Stimulated activated CD4-positive, alpha-beta T cell treated with anti-CD3 and anti-CD28 coated beads, TNF-alpha, amount 100 ng/mL, for 24 hours (primary cell): Measurements from ENCODE around the gene TMEM181.
"Not testable (repeated sequence)": the region's sequence is repeated elsewhere in the genome, so short reads cannot be mapped to it uniquely, and the experiment has no call there.

Source experiments
- DNase-seq, 3 experiments: peaks; one replicate each; pipeline ENCODE4 v3.0.0-alpha.2; 2020; ENCODE audit warnings: low read depth in 3 of 3

The TMEM181 gene

GRCh38 chr6:158638324-158638854 lies 78.5 kb downstream of the TMEM181 start:
- DNase-seq, result no peak

DNA sequence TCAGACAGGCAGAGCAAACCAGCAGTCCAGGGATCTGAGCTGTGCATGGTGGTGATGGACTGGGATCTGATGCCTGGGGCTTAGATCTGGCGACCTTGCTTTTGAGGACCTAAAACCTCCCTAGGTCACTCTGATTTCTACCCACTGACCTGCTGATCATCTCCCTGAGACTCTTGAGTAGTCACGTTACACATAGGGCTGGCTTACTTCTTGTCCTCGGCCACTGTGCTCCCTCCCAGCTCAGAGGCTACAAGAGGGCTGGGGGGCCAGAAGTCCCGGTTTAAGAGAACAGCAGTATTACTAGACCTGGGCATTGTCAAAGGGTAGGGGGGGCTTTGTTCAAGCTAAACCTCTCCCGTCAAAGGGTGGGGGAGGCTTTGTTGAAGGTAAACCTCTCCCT lies 79.2 kb downstream of the TMEM181 start:
- DNase-seq, result no peak

GRCh38 chr6:158640519-158640918 lies 80.6 kb downstream of the TMEM181 start:
- no peak for DNase-seq

DNA sequence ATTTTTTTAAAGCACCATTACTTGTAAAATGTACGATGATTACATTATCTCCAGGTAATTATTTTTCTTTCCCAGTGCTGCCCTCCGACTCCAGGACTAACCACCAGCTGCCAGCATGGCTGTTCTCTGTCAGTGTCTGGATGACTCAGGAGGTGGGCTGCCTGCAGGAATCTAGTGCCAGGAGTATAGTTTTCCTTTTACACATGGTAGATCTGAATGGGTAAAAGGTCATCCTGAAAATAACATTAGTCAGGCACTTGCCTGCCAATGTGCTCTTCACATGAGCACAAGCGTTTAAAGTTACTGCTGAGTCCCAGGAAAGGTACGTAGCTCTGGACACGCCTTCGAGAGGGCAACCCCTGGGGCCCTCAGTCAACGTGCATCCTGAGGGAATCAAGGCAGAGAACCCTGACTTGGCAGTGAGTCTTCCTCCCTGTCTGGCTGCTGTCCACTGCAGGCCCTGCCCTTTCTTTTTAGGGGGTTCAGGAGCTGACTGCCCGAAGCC lies 82.3 kb downstream of the TMEM181 start:
- no peak for DNase-seq

- DNase-seq, result no peak
Measured at GRCh38 chr6:158643836-158644230, 83.9 kb downstream of the TMEM181 start.

DNA sequence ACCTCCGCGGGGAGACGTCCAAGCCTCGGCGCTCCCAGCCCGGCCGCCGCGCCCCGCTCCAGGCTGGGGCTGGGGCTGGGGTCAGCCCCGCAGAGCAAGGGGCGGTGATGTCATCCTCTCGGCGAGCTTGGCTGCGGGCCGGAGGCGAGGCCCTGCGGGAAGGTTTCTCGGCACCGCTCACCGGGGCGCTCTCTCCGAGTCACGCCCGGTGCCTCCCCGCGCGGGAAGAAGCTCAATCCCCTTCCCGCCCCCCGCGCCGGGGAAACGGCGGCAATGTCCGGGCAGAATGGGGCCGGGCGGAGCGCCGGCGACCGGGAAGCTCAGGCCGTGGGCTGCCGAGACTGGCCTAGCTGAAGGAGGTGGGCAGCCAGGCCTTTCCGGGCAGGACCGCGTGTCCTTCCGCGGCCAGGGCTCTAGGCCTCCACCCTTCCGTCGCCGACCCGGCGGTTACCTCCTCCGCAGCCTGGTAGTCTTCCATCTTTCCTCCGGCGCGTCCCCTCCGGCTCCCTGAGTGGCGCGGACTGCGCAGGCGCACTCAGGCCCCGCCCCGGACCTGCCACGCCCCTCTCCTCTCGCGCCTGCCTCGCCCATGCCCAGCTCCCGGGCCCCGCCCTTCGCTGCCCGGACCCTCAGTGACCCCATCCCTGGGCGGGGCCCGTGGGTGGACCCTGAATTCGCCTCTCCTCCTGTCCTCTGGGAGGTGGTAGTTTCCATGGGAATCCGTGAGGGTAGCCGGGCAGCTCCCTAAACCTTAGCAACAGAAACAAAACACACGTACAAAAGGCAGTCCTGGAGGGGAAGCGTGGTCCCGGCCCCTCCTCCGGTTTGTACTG lies 84.6 kb downstream of the TMEM181 start, which contains the start of gene DYNLT1:
DYNLT1 (minus strand) TSS at position 513 of the 833 bp plus-strand sequence; CDS start at position 478, 35 bp downstream.
- DNase-seq, result peak; percentile 81 to 90 (median 87)

DNA sequence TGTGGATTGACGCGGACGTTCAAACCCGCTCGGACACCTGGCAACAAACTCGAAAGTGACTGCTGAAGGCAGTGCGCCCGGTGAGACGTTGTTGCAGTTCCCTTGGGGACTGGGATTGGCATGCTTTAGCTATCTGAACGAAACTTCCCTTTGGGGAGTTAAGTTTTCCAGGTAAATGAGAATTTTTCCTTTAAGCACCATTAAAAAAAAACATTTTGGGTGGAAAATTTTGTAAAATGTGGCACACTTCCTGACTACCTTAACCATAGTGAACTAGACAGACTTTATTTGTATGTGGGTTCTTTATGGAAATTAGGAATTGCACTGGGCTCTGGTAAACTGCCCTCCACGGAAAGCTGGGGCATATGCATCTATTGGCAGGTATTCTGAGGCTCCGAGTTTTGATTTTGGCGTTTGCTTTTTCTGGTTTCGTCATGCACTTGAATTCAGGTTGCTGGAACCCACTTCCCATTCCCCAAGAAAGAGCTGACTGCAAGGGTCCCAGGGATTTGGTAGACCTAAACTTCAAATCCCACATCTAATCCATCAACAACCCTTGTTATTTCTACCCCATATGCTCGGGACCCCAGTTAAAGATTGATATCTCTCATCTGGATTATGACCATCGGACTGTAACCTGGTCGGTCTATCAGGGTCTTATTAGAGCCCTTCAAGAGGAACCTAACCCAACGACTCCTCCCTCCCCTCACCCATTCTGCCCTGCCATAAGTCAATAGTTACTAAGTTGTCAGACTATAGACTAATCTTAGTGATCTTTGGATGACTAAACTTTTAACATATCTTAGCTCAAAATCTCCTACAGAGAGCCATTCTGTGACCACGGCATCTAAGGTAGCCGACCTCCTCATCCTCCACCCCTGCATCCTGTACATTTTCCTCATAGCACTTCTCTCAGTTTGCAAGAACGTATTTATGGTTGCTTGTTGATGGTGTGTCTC lies 85.5 kb downstream of the TMEM181 start:
- DNase-seq, result no peak

DNA sequence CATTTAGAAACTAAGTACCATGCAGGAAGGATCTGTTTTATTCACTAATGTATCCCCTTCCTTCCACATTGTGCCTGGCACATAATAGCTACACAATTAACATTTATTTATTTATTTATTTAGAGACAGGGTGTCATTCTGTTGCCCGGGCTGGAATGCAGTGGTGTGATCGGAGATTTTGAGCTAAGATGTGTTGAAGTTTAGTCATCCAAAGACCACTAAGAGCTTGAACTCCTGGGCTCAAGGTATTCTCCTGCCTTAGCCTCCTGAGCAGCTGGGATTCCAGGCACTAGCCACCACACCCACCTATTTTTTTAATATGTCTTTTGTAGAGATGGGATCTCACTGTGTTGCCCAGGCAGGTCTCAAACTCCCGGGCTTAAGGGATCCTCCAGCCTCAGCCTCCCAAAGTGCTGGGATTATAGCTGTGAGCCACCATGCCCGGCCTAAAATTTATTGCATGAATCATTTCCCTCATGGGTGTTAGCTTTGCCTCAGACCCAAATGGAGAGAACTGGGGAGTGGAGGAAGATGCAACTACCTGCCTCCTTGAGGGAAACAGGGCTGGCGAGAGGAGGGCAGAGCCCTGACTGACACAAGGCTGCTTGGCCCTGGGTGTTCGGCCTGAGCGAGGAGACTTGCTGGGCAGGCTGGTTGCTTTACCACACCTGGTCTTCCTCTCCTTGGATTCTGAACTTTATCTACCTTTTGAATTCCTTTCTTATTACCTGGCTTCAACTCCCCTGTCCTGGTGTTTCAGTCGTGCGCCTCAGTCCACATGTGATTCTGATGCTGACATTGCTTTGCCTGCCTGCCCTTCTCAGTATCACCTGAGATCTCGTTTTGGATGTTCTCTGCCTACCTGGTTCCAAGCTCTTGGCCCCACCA lies 86.4 kb downstream of the TMEM181 start:
- DNase-seq, result no peak

DNA sequence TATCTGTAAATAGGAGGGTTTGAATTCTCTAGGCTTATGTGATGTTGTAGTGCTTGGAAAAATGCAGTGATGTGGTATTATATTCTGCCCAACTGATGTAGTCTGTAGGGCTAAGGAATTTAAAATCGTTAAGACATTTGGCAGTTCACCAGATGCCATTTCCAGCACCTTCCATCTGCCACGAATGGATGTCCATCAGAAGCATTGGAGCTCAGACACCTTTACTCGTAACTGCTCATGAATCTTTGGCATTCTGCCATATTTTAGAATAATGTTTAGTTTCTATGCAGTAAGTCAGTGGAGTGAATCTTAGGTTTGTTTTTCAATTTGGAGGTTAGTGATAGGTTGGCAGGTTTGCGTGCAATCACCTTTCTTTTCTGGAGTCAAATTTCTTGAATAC lies 87.6 kb downstream of the TMEM181 start:
- DNase-seq, result no peak

DNA sequence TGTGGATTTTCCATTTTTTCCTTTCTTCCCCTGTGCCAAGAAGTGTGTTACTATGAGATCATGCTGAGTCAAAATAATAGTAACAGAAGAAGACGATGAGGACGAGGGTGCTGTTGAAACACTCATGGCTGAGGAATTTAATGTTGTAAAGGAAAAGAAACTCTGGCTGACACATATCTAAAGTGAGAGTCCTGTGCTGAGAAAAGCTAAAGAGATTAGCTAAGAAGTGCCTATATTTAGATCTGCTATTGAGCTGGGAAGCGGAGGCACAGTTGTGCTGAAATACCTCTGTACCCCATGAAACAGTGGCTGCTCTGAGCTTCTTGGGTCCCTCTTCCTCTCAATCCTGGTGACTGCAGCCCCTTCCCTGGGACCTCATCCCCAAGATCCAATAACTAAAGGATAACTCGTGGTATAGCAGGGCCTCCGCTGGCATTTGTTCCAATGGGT lies 88.8 kb downstream of the TMEM181 start:
- DNase-seq, result no peak

DNA sequence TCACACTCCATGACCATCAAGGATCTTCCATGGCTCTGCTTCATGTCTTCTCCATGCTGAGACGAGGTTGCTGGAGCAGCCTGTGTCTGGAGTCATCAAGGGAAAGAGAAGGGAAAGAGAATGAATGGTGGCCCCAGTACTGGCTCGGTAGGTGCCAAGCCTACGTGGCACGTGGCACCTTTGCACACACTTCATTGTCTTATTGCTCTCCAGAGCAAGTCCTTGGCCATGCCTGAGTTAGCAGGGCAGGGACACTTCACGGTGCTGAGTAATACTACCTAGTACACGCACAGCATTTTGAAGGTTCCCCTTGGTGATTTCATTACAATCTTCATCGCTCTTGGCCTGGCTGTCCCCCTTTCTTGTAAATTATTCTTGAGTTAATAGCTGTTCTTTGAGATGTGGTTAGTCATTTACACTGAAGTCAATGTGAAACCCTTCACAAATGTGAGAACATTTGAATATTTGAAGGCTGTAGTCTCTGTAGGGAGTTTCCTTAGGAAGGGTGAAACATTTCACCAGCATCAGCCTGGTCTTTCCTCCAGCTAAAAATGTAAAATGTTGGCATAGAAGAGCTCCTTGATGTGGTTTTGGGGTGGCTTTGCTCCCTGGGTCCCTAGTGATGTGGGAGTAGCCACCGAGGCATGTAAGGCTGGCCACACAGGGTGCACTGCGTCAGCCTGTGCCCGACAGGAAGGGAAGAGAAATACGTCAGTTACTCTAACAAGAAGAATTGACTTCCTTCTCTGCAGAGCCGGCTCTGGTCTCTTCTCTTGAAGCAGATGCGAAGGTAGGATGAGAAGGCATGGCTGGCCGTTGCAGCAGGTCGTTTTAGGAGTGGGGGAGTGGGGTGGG lies 89.6 kb downstream of the TMEM181 start, which contains the start of gene SYTL3:
SYTL3 (plus strand) TSS at position 766 of the 855 bp plus-strand sequence. CDS start 13,215 bp downstream, outside the sequence.
- DNase-seq, result peak; percentile 57 to 85 (median 79)

DNA sequence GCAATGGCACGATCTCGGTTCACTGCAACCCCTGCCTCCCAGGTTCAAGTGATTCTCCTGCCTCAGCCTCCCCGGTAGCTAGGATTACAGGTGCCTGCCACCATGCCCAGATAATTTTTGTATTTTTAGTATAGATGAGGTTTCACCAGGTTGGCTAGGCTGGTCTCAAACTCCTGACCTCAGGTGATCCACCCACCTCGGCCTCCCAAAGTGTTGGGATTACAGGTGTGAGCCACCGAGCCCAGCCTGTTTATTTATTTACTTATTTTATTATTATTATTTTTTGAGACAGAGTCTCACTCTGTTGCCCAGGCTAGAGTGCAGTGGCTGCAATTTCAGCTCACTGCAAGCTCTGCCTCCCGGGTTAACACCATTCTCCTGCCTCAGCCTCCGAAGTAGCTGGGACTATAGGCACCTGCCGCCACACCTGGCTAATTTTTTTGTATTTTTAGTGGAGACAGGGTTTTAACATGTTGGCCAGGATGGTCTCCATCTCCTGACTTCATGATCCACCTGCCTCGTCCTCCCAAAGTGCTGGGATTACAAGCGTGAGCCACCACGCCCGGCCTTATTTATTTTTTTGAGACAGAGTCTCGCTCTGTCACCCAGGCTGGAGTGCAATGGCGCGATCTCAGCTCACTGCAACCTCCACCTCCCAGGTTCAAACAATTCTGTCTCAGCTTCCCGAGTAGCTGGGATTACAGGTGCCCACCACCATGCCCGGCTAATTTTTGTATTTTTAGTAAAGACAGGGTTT lies 92.3 kb downstream of the TMEM181 start:
- not testable (repeated sequence) for DNase-seq

- peak; percentile 70 to 86 (median 85) for DNase-seq
Measured at GRCh38 chr6:158653577-158654354, 93.9 kb downstream of the TMEM181 start.

- DNase-seq, result no peak
Measured at GRCh38 chr6:158654498-158654897, 94.6 kb downstream of the TMEM181 start.

GRCh38 chr6:158654960-158655489 lies 95.1 kb downstream of the TMEM181 start:
- no peak for DNase-seq

DNA sequence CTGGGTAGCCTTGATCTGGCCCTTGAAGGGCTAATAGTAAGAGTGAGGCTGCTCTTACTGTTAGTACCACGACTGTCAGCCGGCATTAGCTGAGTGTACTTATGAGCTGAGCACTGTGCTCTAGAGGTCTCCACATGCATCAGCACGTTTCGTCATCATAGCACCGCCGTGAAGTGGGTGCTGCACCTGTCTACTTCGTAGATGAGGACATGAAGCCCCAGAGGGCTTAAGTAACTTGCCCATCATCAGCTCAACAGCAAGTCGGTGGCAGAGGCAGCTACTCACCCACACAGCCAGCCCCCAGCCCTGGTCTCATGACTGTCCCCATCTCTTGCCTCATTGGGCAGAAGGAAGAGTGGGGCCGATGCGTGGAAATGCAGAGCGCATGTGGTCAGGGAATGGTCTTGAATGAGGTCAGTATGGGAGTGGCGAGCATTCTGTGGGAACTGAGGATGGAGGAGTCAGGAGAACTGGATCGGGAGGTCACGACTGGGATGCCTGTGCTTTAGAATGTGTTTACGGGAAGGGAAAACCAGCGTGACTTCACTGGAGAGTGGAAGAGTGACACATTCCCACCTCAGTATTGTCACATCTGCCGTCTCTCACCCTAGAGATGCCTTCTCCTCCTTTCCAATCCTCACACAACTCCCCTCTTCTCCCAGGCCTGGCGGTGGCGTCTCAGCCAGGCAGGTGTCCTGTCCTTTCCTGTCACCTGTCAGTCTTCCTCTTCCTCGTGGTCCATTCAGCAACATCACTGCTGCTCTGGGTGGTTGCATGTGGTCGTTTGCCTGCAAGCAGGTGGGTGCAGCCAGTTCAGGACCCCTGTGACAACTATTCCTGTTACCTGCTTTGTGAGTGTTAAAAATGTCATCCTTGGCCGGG lies 95.9 kb downstream of the TMEM181 start:
- DNase-seq, result no peak

DNA sequence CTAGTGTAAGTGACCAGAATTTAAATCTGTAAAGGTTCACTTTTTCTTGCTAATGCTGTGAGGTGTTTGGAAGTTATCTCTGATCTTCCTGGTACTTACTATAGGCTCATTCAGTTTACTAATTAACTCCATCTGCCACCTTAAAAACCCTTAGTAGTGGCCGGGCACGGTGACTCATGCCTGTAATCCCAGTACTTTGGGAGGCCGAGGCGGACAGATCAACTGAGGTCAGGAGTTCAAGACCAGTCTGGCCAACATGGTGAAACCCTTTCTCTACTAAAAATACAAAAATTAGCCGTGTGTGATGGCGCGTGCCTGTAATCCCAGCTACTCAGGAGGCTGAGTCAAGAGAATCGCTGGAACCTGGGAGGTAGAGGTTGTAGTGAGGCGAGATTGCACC lies 97.1 kb downstream of the TMEM181 start:
- not testable (repeated sequence) for DNase-seq
